ENCODE measurements around the gene MSI2. TPM values are rescaled to one million over a fixed set of nuclear protein-coding genes. Genes with fewer than 3 reads are reported as not detected.

MSI2 gene
- total and polyA plus RNA-seq, 9 of the 15 experiments (the other 6 are each of a cell fraction or from before 2014, with no cell fraction given) = 4.6 to 61.8 (median 42.4) TPM

DNA sequence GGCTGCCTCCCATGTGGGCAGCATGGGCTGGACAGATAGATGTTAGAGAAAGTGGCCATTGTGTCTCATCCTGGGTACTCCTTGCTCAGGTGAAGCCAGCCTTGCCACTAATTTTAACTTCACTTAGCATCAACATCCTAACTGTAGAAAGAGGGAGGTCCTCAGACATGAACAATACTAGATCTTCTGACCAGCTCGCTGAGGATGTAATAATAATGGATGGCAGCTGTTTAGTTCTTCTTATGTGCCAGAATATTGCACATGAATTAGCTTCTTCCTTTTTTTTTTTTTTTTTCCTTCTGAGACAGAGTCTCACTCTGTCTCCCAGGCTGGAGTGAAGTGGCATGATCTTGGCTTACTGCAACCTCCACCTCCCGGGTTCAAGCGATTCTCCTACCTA is 256.4 kb downstream of the MSI2 start:
- intact Hi-C loops (cut with micrococcal nuclease) (no loop called here), in situ Hi-C loops (cut with MboI) (no loop called here)
- 72% methylated on average over 3 of the region's 3 CpGs for whole genome bisulfite sequencing (ENCODE audit: insufficient coverage, low coverage, missing lambda C conversion rate)

GRCh38 chr17:57513569-57513968 is 257.2 kb downstream of the MSI2 start:
- BruUV-seq (replicated peaks) = no TSS peak
- CTCF ChIA-PET (ENCODE audit: low intra/inter-chr PET ratio) = no interaction called here
- Histone ChIP-seq H3K9me1 (ENCODE audit: control insufficient read depth, insufficient read depth, low read length) (no peaks in the 10 kb centered on the region), H3K4me2 (ENCODE audit: insufficient read depth, low read length) (no peak overlapping the region), H3K36me3 (ENCODE audit: control insufficient read depth, insufficient read depth, low read length) (no peaks in the 10 kb centered on the region), H3K27me3 (ENCODE audit: control insufficient read depth in 2 of 2, insufficient read depth in 2 of 2, low read length in 2 of 2) (no peaks in the 10 kb centered on the region), H3K27ac (ENCODE audit: extremely low read depth, low read depth, low read length) (no peak overlapping the region), H3K4me1 (replicated peaks in 1 of 2; ENCODE audit: control insufficient read depth in 2 of 2, insufficient read depth in 2 of 2, low read length in 2 of 2) (peaks cover 0 to 1% of the 10 kb centered on the region in 2 experiments; a peak in 1 of 5 replicates), H3K79me2 (ENCODE audit: control insufficient read depth, insufficient read depth, low read length) (0 out of 3 replicates have a peak, but pooled peaks cover 3% of the 10 kb centered on the region), H2AFZ (ENCODE audit: low read depth, low read length) (no peak overlapping the region), H3K9me3 (replicated peaks; ENCODE audit: control insufficient read depth, insufficient read depth, low read depth, low read length) (no peaks in the 10 kb centered on the region), H3K9ac (ENCODE audit: insufficient read depth in 1 of 2, low read depth in 2 of 2, low read length in 2 of 2) (no peak overlapping the region), H4K20me1 (replicated peaks; ENCODE audit: control insufficient read depth, insufficient read depth, low read length) (peaks cover 2% of the 10 kb centered on the region; the same call in 1 of the 2 replicates), H3K4me3 (no peak overlapping the region)
- no peak for DNase-seq (ENCODE audit: extremely low read depth in 1 of 4, low spot score in 3 of 4)
- intact Hi-C loops (cut with micrococcal nuclease) = no loop called here
- no peak for FAIRE-seq
- in situ Hi-C loops (cut with MboI) = no loop called here
- POLR2A ChIA-PET = interaction anchor here (1.4 kb wide), 1 partner anchor 9 kb away, joined by 6 read pairs; no protein-coding TSS in a partner anchor
- WGBS (ENCODE audit: insufficient coverage, low coverage, missing lambda C conversion rate) = 48% methylated on average over 4 of the region's 4 CpGs
- ATAC-seq = no peak
- TF ChIP-seq ETV1 (tag; conservative IDR thresholded peaks at IDR 0.05; ENCODE audit: low read depth) (no peak), ETV5 (CRISPR knock-in tag; IDR thresholded peaks at IDR 0.05; ENCODE audit: low read depth) (no peak), ZNF280B (CRISPR knock-in tag; IDR thresholded peaks at IDR 0.05) (no peak), CREM (IDR thresholded peaks at IDR 0.05; ENCODE audit: low read depth) (no peak), HCFC1 (IDR thresholded peaks at IDR 0.05; ENCODE audit: low read depth, low read length) (no peak), NFXL1 (CRISPR knock-in tag; IDR thresholded peaks at IDR 0.05) (no peak), MXI1 (IDR thresholded peaks at IDR 0.05; ENCODE audit: low read depth, low read length) (no peak), NELFE (IDR thresholded peaks at IDR 0.05; ENCODE audit: insufficient read depth, insufficient read length) (no peak), PCBP2 (IDR thresholded peaks at IDR 0.05; ENCODE audit: low read depth, low read length, poor library complexity, severe bottlenecking) (no peak)
- TF ChIP-seq, protein P1, sequence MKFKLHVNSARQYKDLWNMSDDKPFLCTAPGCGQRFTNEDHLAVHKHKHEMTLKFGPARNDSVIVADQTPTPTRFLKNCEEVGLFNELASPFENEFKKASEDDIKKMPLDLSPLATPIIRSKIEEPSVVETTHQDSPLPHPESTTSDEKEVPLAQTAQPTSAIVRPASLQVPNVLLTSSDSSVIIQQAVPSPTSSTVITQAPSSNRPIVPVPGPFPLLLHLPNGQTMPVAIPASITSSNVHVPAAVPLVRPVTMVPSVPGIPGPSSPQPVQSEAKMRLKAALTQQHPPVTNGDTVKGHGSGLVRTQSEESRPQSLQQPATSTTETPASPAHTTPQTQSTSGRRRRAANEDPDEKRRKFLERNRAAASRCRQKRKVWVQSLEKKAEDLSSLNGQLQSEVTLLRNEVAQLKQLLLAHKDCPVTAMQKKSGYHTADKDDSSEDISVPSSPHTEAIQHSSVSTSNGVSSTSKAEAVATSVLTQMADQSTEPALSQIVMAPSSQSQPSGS (CRISPR knock-in tag; IDR thresholded peaks at IDR 0.05) = no peak
- TF ChIP-seq, protein P2, sequence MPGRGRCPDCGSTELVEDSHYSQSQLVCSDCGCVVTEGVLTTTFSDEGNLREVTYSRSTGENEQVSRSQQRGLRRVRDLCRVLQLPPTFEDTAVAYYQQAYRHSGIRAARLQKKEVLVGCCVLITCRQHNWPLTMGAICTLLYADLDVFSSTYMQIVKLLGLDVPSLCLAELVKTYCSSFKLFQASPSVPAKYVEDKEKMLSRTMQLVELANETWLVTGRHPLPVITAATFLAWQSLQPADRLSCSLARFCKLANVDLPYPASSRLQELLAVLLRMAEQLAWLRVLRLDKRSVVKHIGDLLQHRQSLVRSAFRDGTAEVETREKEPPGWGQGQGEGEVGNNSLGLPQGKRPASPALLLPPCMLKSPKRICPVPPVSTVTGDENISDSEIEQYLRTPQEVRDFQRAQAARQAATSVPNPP (IDR thresholded peaks at IDR 0.05; ENCODE audit: borderline replicate concordance, insufficient read depth, insufficient read length) = no peak

More for the DNA sequence above, 256.4 kb downstream of the MSI2 start:
- ChIA-PET CTCF (ENCODE audit: low intra/inter-chr PET ratio) (no interaction called here), POLR2A (interaction anchor here (1.4 kb wide), 1 partner anchor 8 kb away, joined by 6 read pairs; no protein-coding TSS in a partner anchor)
- Histone ChIP-seq H3K9ac (ENCODE audit: insufficient read depth in 1 of 2, low read depth in 2 of 2, low read length in 2 of 2) (no peak overlapping the region), H3K79me2 (ENCODE audit: control insufficient read depth, insufficient read depth, low read length) (0 out of 3 replicates have a peak, but pooled peaks cover 3% of the 10 kb centered on the region), H3K27me3 (ENCODE audit: control insufficient read depth in 2 of 2, insufficient read depth in 2 of 2, low read length in 2 of 2) (no peaks in the 10 kb centered on the region), H3K4me2 (ENCODE audit: insufficient read depth, low read length) (no peak overlapping the region), H3K4me3 (no peak overlapping the region), H4K20me1 (replicated peaks; ENCODE audit: control insufficient read depth, insufficient read depth, low read length) (no peaks in the 10 kb centered on the region; the same call in 1 of the 2 replicates), H2AFZ (ENCODE audit: low read depth, low read length) (no peak overlapping the region), H3K9me1 (ENCODE audit: control insufficient read depth, insufficient read depth, low read length) (no peaks in the 10 kb centered on the region), H3K4me1 (replicated peaks in 1 of 2; ENCODE audit: control insufficient read depth in 2 of 2, insufficient read depth in 2 of 2, low read length in 2 of 2) (peaks cover 0 to 2% of the 10 kb centered on the region in 2 experiments; a peak in 2 of 5 replicates), H3K27ac (ENCODE audit: extremely low read depth, low read depth, low read length) (no peak overlapping the region), H3K9me3 (replicated peaks; ENCODE audit: control insufficient read depth, insufficient read depth, low read depth, low read length) (no peaks in the 10 kb centered on the region), H3K36me3 (ENCODE audit: control insufficient read depth, insufficient read depth, low read length) (no peaks in the 10 kb centered on the region)
- TF ChIP-seq KLF6 (CRISPR knock-in tag; IDR thresholded peaks at IDR 0.05; ENCODE audit: borderline replicate concordance) (no peak), ZNF586 (CRISPR knock-in tag; conservative IDR thresholded peaks at IDR 0.05) (no peak), NFXL1 (CRISPR knock-in tag; IDR thresholded peaks at IDR 0.05) (no peak)
- DNase-seq (ENCODE audit: extremely low read depth in 1 of 4, low spot score in 3 of 4) (no peak), ATAC-seq (no peak), FAIRE-seq (no peak)
- BruUV-seq (replicated peaks) = no TSS peak

Measured in K562 (cell line).